IMR-90 (cell line): ENCODE data around the gene CENPF. TPM values are rescaled to one million over a fixed set of nuclear protein-coding genes. Genes with fewer than 3 reads are reported as not detected.

ENCODE experiments used
- ATAC-seq: fragments of 200-7000 bp; cut with Tn5 transposase; 2 replicates; pipeline ENCODE4 v1.9.1; 2020; ENCODE audit warnings: low read depth, mild to moderate bottlenecking, moderate library complexity
- BruUV-seq: library from RNA; stranded (reverse); fragments of 400-500 nt; replicated peaks from 2 replicates; lab custom pipeline; 2021; lab: Mats Ljungman, UMichigan
- CTCF ChIA-PET: fragments of 300-600 bp; formaldehyde crosslinking; extraction: SDS; loops from one replicate; lab custom pipeline; 2021; ENCODE audit warnings: antibody characterized with exemption; lab: Yijun Ruan, JAX
- POLR2A ChIA-PET: fragments of 300-600 bp; sonication (Branson Sonifier 250); formaldehyde crosslinking; loops from one replicate; lab custom pipeline; 2022; ENCODE audit warnings: antibody characterized with exemption; ENCODE audit not compliant: unreplicated experiment; lab: Charles Lee
- DNase-seq: peaks from one replicate; pipeline ENCODE4 v3.0.0; 2013
- H2AFZ ChIP-seq: replicated peaks from 2 replicates; pipeline ENCODE3; 2013; ENCODE audit warnings: low read length, mild to moderate bottlenecking; ENCODE audit not compliant: poor library complexity
- H2AK5ac ChIP-seq: 2 replicates; pipeline ENCODE4 v1.6.1; 2013; ENCODE audit warnings: low read depth, low read length, inconsistent platforms
- H2AK9ac ChIP-seq: replicated peaks from 2 replicates; pipeline ENCODE3; 2013; ENCODE audit warnings: mild to moderate bottlenecking, low read depth, low read length, moderate library complexity; ENCODE audit not compliant: poor library complexity
- H2BK120ac ChIP-seq: 2 replicates; pipeline ENCODE4 v1.6.1; 2013; ENCODE audit warnings: low read depth, low read length, inconsistent platforms
- H2BK15ac ChIP-seq: 3 replicates; pipeline ENCODE4 v1.6.1; 2013; ENCODE audit warnings: low read depth, low read length, inconsistent platforms
- H2BK20ac ChIP-seq: 2 replicates; pipeline ENCODE4 v1.6.1; 2013; ENCODE audit warnings: low read depth, mild to moderate bottlenecking, inconsistent platforms, low read length, moderate library complexity
- H2BK5ac ChIP-seq: 2 replicates; pipeline ENCODE4 v1.6.1; 2013; ENCODE audit warnings: mild to moderate bottlenecking, low read depth, low read length, inconsistent platforms; ENCODE audit not compliant: poor library complexity, severe bottlenecking
- H3K14ac ChIP-seq: replicated peaks from 2 replicates; pipeline ENCODE4 v1.6.1; 2013; ENCODE audit warnings: low read depth, low read length, inconsistent platforms
- H3K18ac ChIP-seq: 2 replicates; pipeline ENCODE4 v1.6.1; 2013; ENCODE audit warnings: low read depth, low read length, control low read depth
- H3K23ac ChIP-seq: 2 replicates; pipeline ENCODE4 v1.6.1; 2013; ENCODE audit warnings: low read depth, low read length, inconsistent platforms
- H3K27ac ChIP-seq: 2 replicates; pipeline ENCODE4 v1.5.1; 2013; ENCODE audit warnings: mild to moderate bottlenecking, control low read depth, low read length; ENCODE audit not compliant: insufficient read depth
- H3K27me3 ChIP-seq: 2 replicates; pipeline ENCODE4 v1.6.1; 2013; ENCODE audit warnings: low read length; ENCODE audit not compliant: control insufficient read depth, insufficient read depth
- H3K36me3 ChIP-seq: 2 replicates; pipeline ENCODE4 v1.6.1; 2013; ENCODE audit warnings: low read length, mixed read lengths; ENCODE audit not compliant: control insufficient read depth, insufficient read depth
- H3K4ac ChIP-seq: 2 replicates; pipeline ENCODE4 v1.6.1; 2013; ENCODE audit warnings: low read depth, low read length, inconsistent platforms
- H3K4me1 ChIP-seq: 2 replicates; pipeline ENCODE4 v1.6.1; 2013; ENCODE audit warnings: low read length, mixed read lengths; ENCODE audit not compliant: control insufficient read depth, insufficient read depth
- H3K4me2 ChIP-seq: 2 replicates; pipeline ENCODE4 v1.6.1; 2013; ENCODE audit warnings: low read depth, mild to moderate bottlenecking, control low read depth, low read length, moderate library complexity
- H3K4me3 ChIP-seq: 2 replicates; pipeline ENCODE4 v1.5.1; 2013; ENCODE audit warnings: low read depth, mild to moderate bottlenecking, control low read depth, low read length, moderate library complexity; ENCODE audit not compliant: insufficient read depth
- H3K56ac ChIP-seq: 2 replicates; pipeline ENCODE4 v1.6.1; 2013; ENCODE audit warnings: low read length, inconsistent platforms; ENCODE audit not compliant: insufficient read depth; ENCODE audit errors: extremely low read depth
- H3K79me1 ChIP-seq, 2 experiments: 2 replicates each; pipeline ENCODE4 v1.6.1; 2013; ENCODE audit warnings: low read length in 2 of 2, inconsistent platforms in 1 of 2, low read depth in 1 of 2
- H3K9ac ChIP-seq: 2 replicates; pipeline ENCODE4 v1.6.1; 2013; ENCODE audit warnings: low read depth, low read length, control low read depth
- H3K9me1 ChIP-seq: 2 replicates; pipeline ENCODE4 v1.6.1; 2013; ENCODE audit warnings: low read length, inconsistent platforms; ENCODE audit not compliant: insufficient read depth
- H3K9me3 ChIP-seq: 2 replicates; pipeline ENCODE4 v1.6.1; 2013; ENCODE audit warnings: low read length; ENCODE audit not compliant: control insufficient read depth, insufficient read depth
- H4K20me1 ChIP-seq: 2 replicates; pipeline ENCODE4 v1.6.1; 2013; ENCODE audit warnings: low read length, inconsistent platforms; ENCODE audit not compliant: insufficient read depth
- H4K5ac ChIP-seq: 2 replicates; pipeline ENCODE4 v1.6.1; 2013; ENCODE audit warnings: mild to moderate bottlenecking, low read depth, low read length, control low read depth
- H4K8ac ChIP-seq, 2 experiments: 2 replicates each; pipeline ENCODE4 v1.6.1; 2013; ENCODE audit warnings: low read depth in 2 of 2, low read length in 2 of 2, control low read depth in 1 of 2, inconsistent platforms in 1 of 2
- H4K91ac ChIP-seq: 2 replicates; pipeline ENCODE4 v1.6.1; 2013; ENCODE audit warnings: low read depth, low read length, inconsistent platforms; ENCODE audit not compliant: insufficient read depth
- CEBPB ChIP-seq: IDR thresholded peaks from 2 replicates; pipeline ENCODE4 v1.6.1; 2012; ENCODE audit warnings: low read depth, low read length, improper control_type of control experiment
- CHD1 ChIP-seq: IDR thresholded peaks from 2 replicates; pipeline ENCODE4 v1.6.1; 2012; ENCODE audit warnings: low read depth, low read length, improper control_type of control experiment
- MAZ ChIP-seq: IDR thresholded peaks from 2 replicates; pipeline ENCODE4 v1.6.1; 2012; ENCODE audit warnings: low read depth, mild to moderate bottlenecking, low read length, improper control_type of control experiment, moderate library complexity, borderline replicate concordance
- POLR2A ChIP-seq: IDR thresholded peaks from 2 replicates; pipeline ENCODE4 v1.6.1; 2012; ENCODE audit warnings: mild to moderate bottlenecking, low read depth, low read length
- SMC3 ChIP-seq: fragments of 150-350 bp; IDR thresholded peaks from 2 replicates; pipeline ENCODE4 v1.6.1; 2016; ENCODE audit warnings: low read depth, mild to moderate bottlenecking, antibody characterized with exemption, low read length, moderate library complexity
- WGBS, 2 experiments: methylation state at CpG; one replicate each; pipeline versions ENCODE4 v1.1.5 to v1.1.7; 2013; ENCODE audit warnings: missing lambda C conversion rate in 2 of 2; ENCODE audit not compliant: insufficient read length in 1 of 2; ENCODE audit errors: extremely low coverage in 2 of 2; 5-methylcytosine and 5-hydroxymethylcytosine counted together
- dilution Hi-C: fragments of 300-500 bp; cut with HindIII; formaldehyde crosslinking; loops from one replicate; pipeline ENCODE4 v1.14.3; 2018; ENCODE audit warnings: low sequenced_read_pairs; ENCODE audit not compliant: unreplicated experiment
- in situ Hi-C: fragments of 300-500 bp; cut with MboI; formaldehyde crosslinking; loops from 3 replicates; pipeline ENCODE4 v1.14.3; 2019; ENCODE audit warnings: low sequenced_read_pairs, inconsistent platforms, mixed read lengths
- intact Hi-C: fragments of 100-400 bp; cut with micrococcal nuclease; formaldehyde crosslinking; loops from 2 replicates; pipeline ENCODE4 v1.10.0; 2022
- polyA plus RNA-seq, 3 experiments: library from polyadenylated mRNA; depleted of rRNA; stranded (reverse); fragments of >200 nt; gene quantifications; 2 replicates each; pipeline ENCODE4 v1.2.3, GENCODE V29; 2012; ENCODE audit warnings: low replicate concordance in 1 of 3
- total RNA-seq: library from RNA; depleted of rRNA; stranded (reverse); fragments of >200 nt; gene quantifications from 2 replicates; pipeline ENCODE4 v1.2.3, GENCODE V29; 2012

CENPF gene
- total and polyA plus RNA-seq, 2 of the 4 experiments (the other 2 are of a cell fraction), result 20.9 to 51.8 TPM

- no peak overlapping the region for H3K4me3 ChIP-seq
- no peak overlapping the region for H3K56ac ChIP-seq
- H2AK5ac ChIP-seq, result no peak overlapping the region
- H3K36me3 ChIP-seq, result peaks cover 1% of the 10 kb centered on the region; the same call in 1 of the 2 replicates
- no peak overlapping the region for H2BK20ac ChIP-seq
- BruUV-seq, result no TSS peak
- no CpG with 5 or more reads among the region's 2 CpGs for WGBS, 2 experiments
- no peak overlapping the region for H3K4me2 ChIP-seq
- H2BK15ac ChIP-seq, result no peak overlapping the region
- ChIA-PET POLR2A (no interaction called here), CTCF (interaction anchor here (1.0 to 1.1 kb wide), 3 partner anchors 14 to 19 kb away, joined by 3 read pairs; no protein-coding TSS in a partner anchor)
- 0 out of 2 replicates have a peak, but pooled peaks cover 5% of the 10 kb centered on the region for H3K9me1 ChIP-seq
- H2AK9ac ChIP-seq, result no peak overlapping the region
- H4K20me1 ChIP-seq, result no peaks in the 10 kb centered on the region
- peaks cover 12 to 38% of the 10 kb centered on the region in 2 experiments for H3K79me1 ChIP-seq
- no peak overlapping the region for H2AFZ ChIP-seq
- H3K18ac ChIP-seq, result no peak overlapping the region
- no peak overlapping the region for H3K14ac ChIP-seq
- H3K27me3 ChIP-seq, result no peaks in the 10 kb centered on the region
- H3K4ac ChIP-seq, result no peak overlapping the region
- intact Hi-C loops, result no loop called here
- H4K8ac ChIP-seq, result no peak overlapping the region
- no peak overlapping the region for H4K5ac ChIP-seq
- DNase-seq (no peak), ATAC-seq (no peak)
- H3K27ac ChIP-seq, result no peak overlapping the region
- no peaks in the 10 kb centered on the region for H3K9me3 ChIP-seq
- no peak for TF ChIP-seq SMC3
- no peak for TF ChIP-seq CHD1
- TF ChIP-seq POLR2A, result no peak
- no peak for TF ChIP-seq MAZ
- TF ChIP-seq CEBPB, result no peak
- H3K4me1 ChIP-seq, result peaks cover 10% of the 10 kb centered on the region; the same call in 1 of the 2 replicates
- H3K23ac ChIP-seq, result no peak overlapping the region
- H2BK120ac ChIP-seq, result no peak overlapping the region
- H4K91ac ChIP-seq, result no peak overlapping the region
- in situ Hi-C loops, result no loop called here
- H3K9ac ChIP-seq, result no peak overlapping the region
- no peak overlapping the region for H2BK5ac ChIP-seq
- dilution Hi-C loops, result no loop called here
Observed at GRCh38 chr1:214641214-214641895, 38.4 kb downstream of the CENPF start.
